HCT116 (cell line): ENCODE measurements around the gene FIBP. TPM values are rescaled to one million over a fixed set of nuclear protein-coding genes. Genes with fewer than 3 reads are reported as not detected.

ENCODE experiments used
- ATAC-seq: fragments of 200-7000 bp; cut with Tn5 transposase; 2 replicates; pipeline ENCODE4 v1.9.1; 2020; ENCODE audit warnings: mild to moderate bottlenecking, moderate library complexity
- BruUV-seq: library from RNA; stranded (reverse); fragments of 400-500 nt; replicated peaks from 2 replicates; lab custom pipeline; 2021; lab: Mats Ljungman, UMichigan
- CTCF ChIA-PET: fragments of 300-600 bp; sonication (Branson Sonifier 250); formaldehyde crosslinking; loops from one replicate; lab custom pipeline; 2021; ENCODE audit warnings: antibody characterized with exemption; lab: Charles Lee
- POLR2A ChIA-PET: fragments of 300-600, 350-600 bp; sonication (Branson Sonifier 250); formaldehyde crosslinking; loops from one replicate; lab custom pipeline; 2021; ENCODE audit warnings: antibody characterized with exemption; lab: Charles Lee
- RAD21 ChIA-PET, 2 experiments: fragments of 300-600 bp; sonication (Branson Sonifier 250); formaldehyde crosslinking; loops; one replicate each; lab custom pipeline; 2023; ENCODE audit warnings: low total read pairs in 2 of 2; ENCODE audit not compliant: uncharacterized antibody in 2 of 2, unreplicated experiment in 2 of 2, low non-redundant PET in 1 of 2; lab: Charles Lee
- DNase-seq: peaks from one replicate; pipeline ENCODE4 v3.0.0-alpha.2; 2010; ENCODE audit warnings: low read depth, low spot score
- H2AFZ ChIP-seq: fragments of 200-600 bp; shearing (Covaris generic), sonication (generic); 2 replicates; pipeline ENCODE4 v1.6.1; 2017; ENCODE audit warnings: low read depth, mixed run types, mixed read lengths, antibody characterized with exemption, low read length; ENCODE audit not compliant: poor library complexity, severe bottlenecking
- H3K27ac ChIP-seq: 2 replicates; pipeline ENCODE4 v1.5.1; 2012; ENCODE audit warnings: low read depth, low read length
- H3K27me3 ChIP-seq: fragments of 200-600 bp; sonication (generic); 2 replicates; pipeline ENCODE4 v1.6.1; 2016; ENCODE audit warnings: mixed run types, low read length, mixed read lengths; ENCODE audit not compliant: insufficient read depth
- H3K36me3 ChIP-seq, 2 experiments: fragments of 200-500 bp in 1 of 2; fragments of 200-600 bp in 1 of 2; sonication (Bioruptor generic) in 1 of 2; sonication (generic) in 1 of 2; 2 replicates each; pipeline versions ENCODE4 v1.5.1 to v1.6.1; 2014 to 2016; ENCODE audit warnings: low read length in 2 of 2, inconsistent platforms in 1 of 2, mixed read lengths in 1 of 2, mixed run types in 1 of 2; ENCODE audit not compliant: insufficient read depth in 2 of 2, control insufficient read depth in 1 of 2
- H3K4me1 ChIP-seq, 2 experiments: fragments of 200-600 bp in 1 of 2; sonication (generic) in 1 of 2; 2 replicates each; pipeline versions ENCODE4 v1.5.1 to v1.6.1; 2012 to 2017; ENCODE audit warnings: low read length in 2 of 2, inconsistent platforms in 1 of 2, mild to moderate bottlenecking in 1 of 2, mixed read lengths in 1 of 2, mixed run types in 1 of 2, moderate library complexity in 1 of 2; ENCODE audit not compliant: insufficient read depth in 2 of 2, control insufficient read depth in 1 of 2
- H3K4me2 ChIP-seq: fragments of 200-600 bp; sonication (generic); 2 replicates; pipeline ENCODE4 v1.6.1; 2017; ENCODE audit warnings: mixed run types, low read length, mixed read lengths
- H3K4me3 ChIP-seq, 2 experiments: fragments of 200-600 bp in 1 of 2; sonication (generic) in 1 of 2; replicated peaks in 1 of 2; 2 replicates each; pipeline ENCODE4 v1.5.1; 2011 to 2016; ENCODE audit warnings: low read length in 2 of 2, control low read depth in 1 of 2, low read depth in 1 of 2, mild to moderate bottlenecking in 1 of 2, mixed read lengths in 1 of 2, mixed run types in 1 of 2
- H3K79me2 ChIP-seq: fragments of 200-600 bp; sonication (generic); 2 replicates; pipeline ENCODE4 v1.6.1; 2017; ENCODE audit warnings: mild to moderate bottlenecking, mixed run types, low read length, moderate library complexity, mixed read lengths; ENCODE audit not compliant: insufficient read depth
- H3K9ac ChIP-seq: fragments of 200-600 bp; sonication (generic); 2 replicates; pipeline ENCODE4 v1.6.1; 2016; ENCODE audit warnings: low read length, mixed read lengths
- H3K9me2 ChIP-seq: fragments of 200-600 bp; sonication (generic), shearing (Covaris generic); 2 replicates; pipeline ENCODE4 v1.6.1; 2017; ENCODE audit warnings: mixed run types, mild to moderate bottlenecking, moderate library complexity; ENCODE audit not compliant: insufficient read depth
- H3K9me3 ChIP-seq, 2 experiments: fragments of 200-500 bp in 1 of 2; fragments of 200-600 bp in 1 of 2; sonication (Bioruptor generic) in 1 of 2; sonication (generic) in 1 of 2; 2 replicates each; pipeline ENCODE4 v1.6.1; 2014 to 2017; ENCODE audit warnings: low read length in 2 of 2, mixed read lengths in 2 of 2, inconsistent platforms in 1 of 2, low read depth in 1 of 2, mild to moderate bottlenecking in 1 of 2, mixed run types in 1 of 2, moderate library complexity in 1 of 2; ENCODE audit not compliant: control insufficient read depth in 1 of 2, insufficient read depth in 1 of 2
- H4K20me1 ChIP-seq: fragments of 200-600 bp; sonication (generic), shearing (Covaris generic); 2 replicates; pipeline ENCODE4 v1.6.1; 2017; ENCODE audit warnings: mixed run types, mild to moderate bottlenecking, moderate library complexity; ENCODE audit not compliant: insufficient read depth
- CBX3 ChIP-seq: IDR thresholded peaks from 2 replicates; pipeline ENCODE4 v1.6.1; 2012; ENCODE audit warnings: low read depth
- EZH2phosphoT487 ChIP-seq: fragments of 200-600 bp; IDR thresholded peaks from 2 replicates; pipeline ENCODE4 v1.6.1; 2018; ENCODE audit warnings: antibody characterized with exemption, borderline replicate concordance
- JUND ChIP-seq: IDR thresholded peaks from 2 replicates; pipeline ENCODE4 v1.6.1; 2012
- POLR2AphosphoS5 ChIP-seq: IDR thresholded peaks from 2 replicates; pipeline ENCODE4 v1.6.1; 2011; ENCODE audit warnings: mild to moderate bottlenecking, low read depth, low read length, moderate library complexity
- TCF7L2 ChIP-seq: IDR thresholded peaks from 2 replicates; pipeline ENCODE4 v1.7.0; 2011; ENCODE audit warnings: borderline replicate concordance, inconsistent platforms; ENCODE audit not compliant: insufficient read depth, insufficient read length; ENCODE audit errors: extremely low read depth
- ZFX ChIP-seq: fragments of 450-650 bp; IDR thresholded peaks from 2 replicates; pipeline ENCODE4 v1.6.1; 2017
- ZNF274 ChIP-seq: fragments of 200-500 bp; sonication (Bioruptor generic); IDR thresholded peaks from 2 replicates; pipeline ENCODE4 v1.6.1; 2014; ENCODE audit warnings: mild to moderate bottlenecking, low read depth, low read length, inconsistent platforms
- intact Hi-C: fragments of 100-400 bp; cut with micrococcal nuclease; formaldehyde crosslinking; loops from 2 replicates; pipeline ENCODE4 v1.10.0; 2022
- total RNA-seq: library from RNA; stranded (reverse); gene quantifications from one replicate; pipeline ENCODE4 v1.2.1, GENCODE V29; 2021; ENCODE audit not compliant: unreplicated experiment
- TF ChIP-seq, protein P1 (sequence below): IDR thresholded peaks from 2 replicates; pipeline ENCODE4 v1.6.1; 2011; ENCODE audit warnings: mild to moderate bottlenecking, low read length, moderate library complexity; ENCODE audit not compliant: insufficient replicate concordance; ENCODE audit errors: extremely low read depth

FIBP gene
- total RNA-seq, 1 experiment from 2014 or later, result 96.0 TPM

DNA sequence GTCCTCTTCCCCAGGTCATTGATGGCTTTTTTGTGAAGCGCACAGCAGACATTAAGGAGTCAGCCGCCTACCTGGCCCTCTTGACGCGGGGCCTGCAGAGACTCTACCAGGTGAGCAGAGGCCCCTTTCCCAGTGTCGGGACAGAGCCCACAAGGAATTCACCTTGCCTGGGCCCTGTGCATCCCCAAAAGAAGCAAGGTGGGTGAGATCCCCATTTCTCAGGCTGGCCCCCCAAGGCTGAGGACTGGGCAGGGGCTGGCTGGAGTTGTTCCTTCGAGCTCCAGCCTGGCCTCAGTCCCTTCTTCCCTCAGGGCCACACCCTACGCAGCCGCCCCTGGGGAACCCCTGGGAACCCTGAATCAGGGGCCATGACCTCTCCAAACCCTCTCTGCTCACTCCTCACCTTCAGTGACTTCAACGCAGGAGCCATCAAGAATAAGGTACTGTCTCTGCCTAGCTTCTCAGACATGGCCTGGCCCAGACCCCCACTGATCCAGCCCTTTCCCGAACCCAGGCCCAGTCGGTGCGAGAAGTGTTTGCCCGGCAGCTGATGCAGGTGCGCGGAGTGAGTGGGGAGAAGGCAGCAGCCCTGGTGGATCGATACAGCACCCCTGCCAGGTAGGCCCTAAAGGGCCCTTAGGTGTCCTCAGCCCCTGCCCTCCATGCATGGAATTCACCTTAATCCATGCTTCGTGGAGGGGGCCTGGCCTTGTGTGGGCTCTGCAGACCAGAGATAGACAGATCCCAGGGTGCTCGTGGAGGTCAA lies 23.4 kb downstream of the FIBP start:
- DNase-seq (no peak), ATAC-seq (no peak)
- Histone ChIP-seq H3K4me1 (peaks cover 9 to 14% of the 10 kb centered on the region in 2 experiments), H3K36me3 (peaks cover 7 to 18% of the 10 kb centered on the region in 2 experiments; a peak in 3 of 4 replicates), H3K4me2 (no peak overlapping the region), H3K27me3 (no peaks in the 10 kb centered on the region), H3K9ac (no peak overlapping the region), H3K4me3 (no peak overlapping the region), H4K20me1 (no peaks in the 10 kb centered on the region), H3K79me2 (peaks cover 22% of the 10 kb centered on the region), H3K9me3 (no peaks in the 10 kb centered on the region), H2AFZ (no peak overlapping the region), H3K9me2 (no peaks in the 10 kb centered on the region), H3K27ac (no peak overlapping the region)
- TF ChIP-seq, protein P1, sequence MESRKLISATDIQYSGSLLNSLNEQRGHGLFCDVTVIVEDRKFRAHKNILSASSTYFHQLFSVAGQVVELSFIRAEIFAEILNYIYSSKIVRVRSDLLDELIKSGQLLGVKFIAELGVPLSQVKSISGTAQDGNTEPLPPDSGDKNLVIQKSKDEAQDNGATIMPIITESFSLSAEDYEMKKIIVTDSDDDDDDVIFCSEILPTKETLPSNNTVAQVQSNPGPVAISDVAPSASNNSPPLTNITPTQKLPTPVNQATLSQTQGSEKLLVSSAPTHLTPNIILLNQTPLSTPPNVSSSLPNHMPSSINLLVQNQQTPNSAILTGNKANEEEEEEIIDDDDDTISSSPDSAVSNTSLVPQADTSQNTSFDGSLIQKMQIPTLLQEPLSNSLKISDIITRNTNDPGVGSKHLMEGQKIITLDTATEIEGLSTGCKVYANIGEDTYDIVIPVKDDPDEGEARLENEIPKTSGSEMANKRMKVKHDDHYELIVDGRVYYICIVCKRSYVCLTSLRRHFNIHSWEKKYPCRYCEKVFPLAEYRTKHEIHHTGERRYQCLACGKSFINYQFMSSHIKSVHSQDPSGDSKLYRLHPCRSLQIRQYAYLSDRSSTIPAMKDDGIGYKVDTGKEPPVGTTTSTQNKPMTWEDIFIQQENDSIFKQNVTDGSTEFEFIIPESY, result no peak
- TF ChIP-seq ZFX (no peak), CBX3 (no peak), TCF7L2 (no peak), JUND (no peak), EZH2phosphoT487 (no peak), ZNF274 (no peak), POLR2AphosphoS5 (no peak)
- POLR2A ChIA-PET, result no interaction called here
- CTCF ChIA-PET, result no interaction called here
- no TSS peak for BruUV-seq
- RAD21 ChIA-PET, result interaction anchor here in 1 of 2 experiments (0.6 kb wide), 1 partner anchor 271 kb away, joined by 3 read pairs; no protein-coding TSS in a partner anchor
- intact Hi-C loops, result no loop called here
